Left lung (tissue), 10 donors: ENCODE data around the gene HOXA3. TPM values are rescaled to one million over a fixed set of nuclear protein-coding genes. Genes with fewer than 3 reads are reported as not detected.

Source experiments
- ATAC-seq: fragments of 200-7000 bp; cut with Tn5 transposase; one replicate; pipeline ENCODE4 v1.9.1; 2020; ENCODE audit warnings: moderate library complexity
- DNase-seq, 4 donors: peaks; one replicate each; pipeline ENCODE4 v3.0.0-alpha.2; 2013 to 2020
- H3K27ac ChIP-seq, 2 donors: fragments of 200-600 bp; sonication (generic) in 1 of 2; one replicate each; pipeline versions ENCODE4 v1.5.0 to v1.8.0; 2020 to 2021
- H3K27me3 ChIP-seq, 2 donors: fragments of 200-600 bp; sonication (generic) in 1 of 2; one replicate each; pipeline versions ENCODE4 v1.5.0 to v1.8.0; 2020 to 2021
- H3K36me3 ChIP-seq, 2 donors: fragments of 200-600 bp; sonication (generic) in 1 of 2; one replicate each; pipeline versions ENCODE4 v1.5.0 to v1.8.0; 2020 to 2021
- H3K4me1 ChIP-seq, 2 donors: fragments of 200-600 bp; one replicate each; pipeline ENCODE4 v1.8.0; 2021
- H3K4me3 ChIP-seq, 2 donors: fragments of 200-600 bp; sonication (generic) in 1 of 2; one replicate each; pipeline versions ENCODE4 v1.5.0 to v1.8.0; 2020 to 2021; ENCODE audit warnings: mild to moderate bottlenecking in 1 of 2
- H3K9me3 ChIP-seq, 2 donors: fragments of 200-600 bp; sonication (generic) in 1 of 2; one replicate each; pipeline versions ENCODE4 v1.5.0 to v1.8.0; 2020 to 2021
- intact Hi-C, 2 donors: fragments of 100-400 bp; cut with DNase I; formaldehyde crosslinking; loops; one replicate each; pipeline versions ENCODE4 v1.11.2 to v1.14.2; 2022
- polyA plus RNA-seq, 6 donors: library from polyadenylated mRNA; unstranded; fragments of 120-200 nt; gene quantifications; one replicate each; pipeline ENCODE4 v1.2.1, GENCODE V29; 2013; ENCODE audit not compliant: insufficient read length in 6 of 6
- total RNA-seq, 2 donors: library from RNA; stranded (reverse); fragmentation: NEBNext Ultra II Directional; extraction: Animal tissue kit (Norgen Biotek cat#: 25700); gene quantifications; one replicate each; pipeline ENCODE4 v1.2.1, GENCODE V29; 2021
- TF ChIP-seq, protein P1 (sequence below), 2 donors: fragments of 200-600 bp; sonication (generic) in 1 of 2; IDR thresholded peaks; one replicate each; pipeline versions ENCODE4 v1.5.0 to v1.8.0; 2021; ENCODE audit warnings: antibody characterized with exemption in 2 of 2
- donor health status: DM: no; HTN: yes; CAD: no.
- donor health status: DM: no; HTN: no; CAD: no.

The HOXA3 gene
- total and polyA plus RNA-seq, 8 donors, result 5.7 to 49.6 (median 39.6) TPM

DNA sequence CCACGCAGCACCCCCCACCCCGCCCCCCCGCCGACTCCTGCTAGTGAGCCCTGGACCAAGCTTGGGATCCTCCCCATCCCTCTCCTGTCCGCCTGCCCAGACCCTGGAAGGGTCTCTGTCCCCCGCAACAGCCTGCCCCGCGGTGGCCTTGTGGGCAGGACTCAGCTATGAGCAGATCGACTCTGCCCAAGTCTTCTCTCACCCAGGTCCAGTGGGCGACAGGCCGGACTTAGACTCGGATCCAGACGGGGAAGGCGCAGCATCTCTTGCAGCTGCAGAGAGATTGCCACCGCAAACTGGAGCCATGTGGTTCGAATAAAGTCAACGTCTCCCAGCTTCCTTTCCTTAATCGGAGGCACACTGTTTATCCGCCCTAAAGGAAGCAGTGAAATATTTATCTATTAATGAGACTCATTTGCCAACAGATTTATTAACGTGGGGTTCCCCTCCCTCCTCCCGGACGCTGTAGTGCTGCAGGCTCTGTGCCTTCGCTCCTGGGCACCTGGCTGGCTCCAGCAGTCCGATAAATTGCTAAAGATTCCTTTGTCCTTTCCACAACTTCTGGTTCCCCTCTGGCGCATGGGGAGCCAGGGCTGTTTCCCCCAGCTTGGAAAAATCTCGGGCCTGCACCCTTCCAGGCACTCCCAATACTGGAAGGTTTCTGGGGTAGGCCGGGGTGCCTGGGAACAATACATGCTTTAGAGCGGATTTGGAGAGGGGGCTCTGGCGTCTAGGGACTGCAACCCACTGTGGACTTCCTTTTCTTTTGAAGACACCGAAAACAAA lies 4.7 kb upstream of the HOXA3 start:
- Histone ChIP-seq H3K4me1 (peaks cover 5 to 34% of the 10 kb centered on the region in 2 donors), H3K4me3 (peak overlapping the region; percentile 46 to 52), H3K9me3 (no peaks in the 10 kb centered on the region), H3K27ac (peak overlapping the region in 1 of 2 donors; percentile 75), H3K36me3 (no peaks in the 10 kb centered on the region), H3K27me3 (peaks cover 86 to 100% of the 10 kb centered on the region in 2 donors)
- intact Hi-C loops, result no loop called here
- ATAC-seq (no peak), DNase-seq (peak in 2 of 4 donors; percentile 31 to 47)
- TF ChIP-seq, protein P1, sequence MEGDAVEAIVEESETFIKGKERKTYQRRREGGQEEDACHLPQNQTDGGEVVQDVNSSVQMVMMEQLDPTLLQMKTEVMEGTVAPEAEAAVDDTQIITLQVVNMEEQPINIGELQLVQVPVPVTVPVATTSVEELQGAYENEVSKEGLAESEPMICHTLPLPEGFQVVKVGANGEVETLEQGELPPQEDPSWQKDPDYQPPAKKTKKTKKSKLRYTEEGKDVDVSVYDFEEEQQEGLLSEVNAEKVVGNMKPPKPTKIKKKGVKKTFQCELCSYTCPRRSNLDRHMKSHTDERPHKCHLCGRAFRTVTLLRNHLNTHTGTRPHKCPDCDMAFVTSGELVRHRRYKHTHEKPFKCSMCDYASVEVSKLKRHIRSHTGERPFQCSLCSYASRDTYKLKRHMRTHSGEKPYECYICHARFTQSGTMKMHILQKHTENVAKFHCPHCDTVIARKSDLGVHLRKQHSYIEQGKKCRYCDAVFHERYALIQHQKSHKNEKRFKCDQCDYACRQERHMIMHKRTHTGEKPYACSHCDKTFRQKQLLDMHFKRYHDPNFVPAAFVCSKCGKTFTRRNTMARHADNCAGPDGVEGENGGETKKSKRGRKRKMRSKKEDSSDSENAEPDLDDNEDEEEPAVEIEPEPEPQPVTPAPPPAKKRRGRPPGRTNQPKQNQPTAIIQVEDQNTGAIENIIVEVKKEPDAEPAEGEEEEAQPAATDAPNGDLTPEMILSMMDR (IDR thresholded peaks at IDR 0.05), result no peak

DNA sequence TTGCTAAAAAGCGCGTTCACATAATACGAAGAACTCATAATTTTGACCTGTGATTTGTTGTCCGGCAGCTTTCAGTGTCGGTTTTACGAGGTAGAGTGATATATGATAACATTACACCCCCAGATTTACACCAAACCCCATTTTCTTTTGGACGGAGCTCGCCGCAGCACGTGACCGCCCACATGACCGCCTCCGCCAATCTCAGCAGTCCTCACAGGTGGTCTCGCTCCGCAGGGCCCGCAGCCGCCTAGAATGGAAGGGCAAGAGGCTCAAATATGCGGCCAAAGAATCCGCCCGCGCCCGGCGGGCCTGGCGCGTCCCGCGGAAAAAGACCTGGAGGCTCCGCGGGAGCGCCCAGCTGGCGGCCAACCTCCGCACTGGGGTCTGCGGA lies 4.1 kb upstream of the HOXA3 start, which contains the start of gene HOXA7:
Gene HOXA7 (minus strand): TSS at position 168 of the 391 bp plus-strand sequence. CDS start 130 bp downstream, at position 38.
- Histone ChIP-seq H3K36me3 (no peaks in the 10 kb centered on the region), H3K27me3 (peaks cover 88 to 100% of the 10 kb centered on the region in 2 donors), H3K9me3 (no peaks in the 10 kb centered on the region), H3K4me3 (peak within 1 kb of the TSS; percentile 46 to 52), H3K4me1 (peaks cover 5 to 35% of the 10 kb centered on the region in 2 donors), H3K27ac (peak within 1 kb of the TSS; percentile 58 to 75)
- ATAC-seq, result peak; percentile 20
- TF ChIP-seq, protein P1 (IDR thresholded peaks at IDR 0.05), result no peak
- intact Hi-C loops, result no loop called here
- peak in 3 of 4 donors; percentile 63 to 88 (median 72) for DNase-seq

DNA sequence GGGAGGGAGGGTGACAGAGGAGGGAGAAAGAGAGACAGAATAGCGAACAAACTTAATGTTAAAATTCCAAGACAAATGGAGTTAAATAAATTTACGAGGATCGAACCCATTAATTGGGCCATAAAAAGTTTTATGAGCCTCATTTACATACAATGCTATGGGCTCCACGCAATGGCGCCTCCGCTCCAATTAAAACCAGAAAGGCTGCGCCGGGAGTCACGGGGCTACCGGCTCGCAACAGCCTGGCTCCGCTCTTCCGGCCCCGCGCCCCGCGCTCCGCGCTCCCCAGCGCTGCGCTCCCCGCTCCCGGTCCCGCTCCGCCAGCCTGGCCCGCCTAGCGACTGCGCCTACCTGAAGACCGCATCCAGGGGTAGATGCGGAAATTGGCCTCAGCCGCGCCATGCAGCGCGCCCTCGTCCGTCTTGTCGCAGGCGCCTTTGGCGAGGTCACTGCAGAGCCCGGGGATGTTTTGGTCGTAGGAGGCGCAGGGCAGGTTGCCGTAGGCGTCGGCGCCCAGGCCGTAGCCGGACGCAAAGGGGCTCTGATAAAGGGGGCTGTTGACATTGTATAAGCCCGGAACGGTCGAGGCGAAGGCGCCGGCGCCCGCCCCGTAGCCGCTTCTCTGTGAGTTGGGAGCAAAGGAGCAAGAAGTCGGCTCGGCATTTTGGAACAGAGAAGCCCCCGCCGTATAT lies 3.6 kb upstream of the HOXA3 start:
- TF ChIP-seq, protein P1 (IDR thresholded peaks at IDR 0.05), result no peak
- H3K4me3 ChIP-seq, result peak overlapping the region; percentile 46 to 52
- no peaks in the 10 kb centered on the region for H3K9me3 ChIP-seq
- H3K27ac ChIP-seq, result peak overlapping the region; percentile 58 to 75
- DNase-seq, result peak in 2 of 4 donors; percentile 37 to 80
- peaks cover 94 to 100% of the 10 kb centered on the region in 2 donors for H3K27me3 ChIP-seq
- ATAC-seq, result peak; percentile 7
- peaks cover 5 to 35% of the 10 kb centered on the region in 2 donors for H3K4me1 ChIP-seq
- intact Hi-C loops, result no loop called here
- no peaks in the 10 kb centered on the region for H3K36me3 ChIP-seq

DNA sequence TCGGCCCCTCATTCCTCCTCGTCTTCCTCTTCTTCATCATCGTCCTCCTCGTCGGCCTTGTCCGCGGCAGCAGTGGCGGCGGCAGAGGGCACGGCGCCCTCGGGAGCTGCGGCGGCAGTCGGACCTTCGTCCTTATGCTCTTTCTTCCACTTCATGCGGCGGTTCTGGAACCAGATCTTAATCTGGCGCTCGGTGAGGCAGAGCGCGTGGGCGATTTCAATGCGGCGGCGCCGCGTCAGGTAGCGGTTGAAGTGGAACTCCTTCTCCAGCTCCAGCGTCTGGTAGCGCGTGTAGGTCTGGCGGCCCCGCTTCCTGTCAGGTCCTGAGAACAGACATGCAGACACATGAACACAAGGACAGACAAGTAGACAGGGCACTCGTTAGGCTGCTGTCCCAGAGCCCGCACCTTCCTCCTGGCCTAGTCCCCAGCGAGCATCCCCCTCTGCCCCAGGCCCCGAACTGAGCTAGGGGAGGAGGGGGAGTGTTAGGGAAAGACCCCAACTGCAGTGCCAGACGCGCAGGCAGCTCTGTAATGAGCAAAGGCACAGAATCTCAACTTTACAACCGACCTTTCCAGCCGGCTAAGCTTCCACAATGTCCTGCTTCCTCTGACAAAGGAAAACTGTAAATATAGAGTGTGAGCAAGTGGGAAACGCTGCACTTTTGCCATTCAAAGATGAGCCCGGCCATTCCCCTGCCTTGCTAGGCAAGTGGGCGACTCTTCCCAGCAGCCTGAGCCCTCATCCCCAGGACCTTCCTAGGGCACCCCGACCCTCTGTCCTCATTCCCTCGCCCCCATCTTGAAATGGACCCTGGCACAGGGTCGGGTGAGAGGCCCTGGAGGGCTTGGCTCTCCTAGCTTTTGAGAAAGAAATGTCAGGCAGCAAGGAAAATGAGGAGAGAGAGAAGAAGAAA lies 2.8 kb upstream of the HOXA3 start:
- H3K4me1 ChIP-seq, result peaks cover under 1 to 35% of the 10 kb centered on the region in 2 donors
- peak overlapping the region; percentile 58 to 75 for H3K27ac ChIP-seq
- H3K4me3 ChIP-seq, result peak overlapping the region; percentile 46 to 52
- peaks cover 93 to 100% of the 10 kb centered on the region in 2 donors for H3K27me3 ChIP-seq
- ATAC-seq, result no peak
- H3K9me3 ChIP-seq, result no peaks in the 10 kb centered on the region
- DNase-seq, result peak in 2 of 4 donors; percentile 29 to 65
- H3K36me3 ChIP-seq, result no peaks in the 10 kb centered on the region
- TF ChIP-seq, protein P1 (IDR thresholded peaks at IDR 0.05), result no peak
- intact Hi-C loops, result no loop called here
